ENCODE measurements around the gene NOP58.

Gene NOP58

DNA sequence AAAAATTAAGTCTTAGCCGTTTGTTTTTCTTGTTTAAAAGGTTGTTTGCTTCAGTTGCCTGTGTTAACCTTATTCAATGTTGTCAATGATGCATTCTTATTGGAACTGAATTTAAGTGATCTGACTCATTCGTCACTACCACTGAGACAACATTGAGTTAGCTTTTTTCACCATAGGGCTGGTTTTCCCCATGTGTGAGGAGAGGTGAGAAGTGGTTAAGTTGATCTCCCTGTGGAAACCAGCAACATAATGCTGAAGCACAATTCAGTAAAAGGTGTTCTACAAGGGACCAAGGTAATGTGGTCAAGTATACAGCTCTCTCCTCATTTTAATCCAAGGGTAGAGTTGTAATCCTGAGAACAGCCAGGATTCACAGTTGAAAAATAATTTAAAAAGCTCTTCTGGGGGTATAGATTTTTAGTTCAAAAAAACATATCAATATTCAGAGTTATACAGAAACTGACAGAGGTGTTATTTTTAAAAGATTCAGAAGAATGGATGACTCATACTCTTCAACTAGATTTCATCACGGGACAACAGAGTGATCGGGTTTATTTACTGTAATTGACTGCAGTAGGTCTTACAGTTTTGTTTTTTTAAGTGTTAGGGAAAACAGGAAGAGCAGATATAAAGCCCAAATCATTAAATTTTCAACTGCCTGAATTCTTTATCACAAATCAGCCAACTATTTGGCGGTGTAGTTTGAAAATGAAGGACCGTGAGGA, 12.6 kb downstream of the NOP58 start:
- DNase-seq: no peak
- peaks cover 85% of the 10 kb centered on the region for H3K36me3 ChIP-seq
- H3K27me3 ChIP-seq: no peaks in the 10 kb centered on the region
- TF ChIP-seq, protein P1, sequence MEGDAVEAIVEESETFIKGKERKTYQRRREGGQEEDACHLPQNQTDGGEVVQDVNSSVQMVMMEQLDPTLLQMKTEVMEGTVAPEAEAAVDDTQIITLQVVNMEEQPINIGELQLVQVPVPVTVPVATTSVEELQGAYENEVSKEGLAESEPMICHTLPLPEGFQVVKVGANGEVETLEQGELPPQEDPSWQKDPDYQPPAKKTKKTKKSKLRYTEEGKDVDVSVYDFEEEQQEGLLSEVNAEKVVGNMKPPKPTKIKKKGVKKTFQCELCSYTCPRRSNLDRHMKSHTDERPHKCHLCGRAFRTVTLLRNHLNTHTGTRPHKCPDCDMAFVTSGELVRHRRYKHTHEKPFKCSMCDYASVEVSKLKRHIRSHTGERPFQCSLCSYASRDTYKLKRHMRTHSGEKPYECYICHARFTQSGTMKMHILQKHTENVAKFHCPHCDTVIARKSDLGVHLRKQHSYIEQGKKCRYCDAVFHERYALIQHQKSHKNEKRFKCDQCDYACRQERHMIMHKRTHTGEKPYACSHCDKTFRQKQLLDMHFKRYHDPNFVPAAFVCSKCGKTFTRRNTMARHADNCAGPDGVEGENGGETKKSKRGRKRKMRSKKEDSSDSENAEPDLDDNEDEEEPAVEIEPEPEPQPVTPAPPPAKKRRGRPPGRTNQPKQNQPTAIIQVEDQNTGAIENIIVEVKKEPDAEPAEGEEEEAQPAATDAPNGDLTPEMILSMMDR (IDR thresholded peaks at IDR 0.05; ENCODE audit: low read depth, low read length): no peak
- no peak overlapping the region for H3K4me3 ChIP-seq (ENCODE audit: low read depth, low read length)
- no peaks in the 10 kb centered on the region for H3K9me3 ChIP-seq
- H3K4me1 ChIP-seq: no peaks in the 10 kb centered on the region

DNA sequence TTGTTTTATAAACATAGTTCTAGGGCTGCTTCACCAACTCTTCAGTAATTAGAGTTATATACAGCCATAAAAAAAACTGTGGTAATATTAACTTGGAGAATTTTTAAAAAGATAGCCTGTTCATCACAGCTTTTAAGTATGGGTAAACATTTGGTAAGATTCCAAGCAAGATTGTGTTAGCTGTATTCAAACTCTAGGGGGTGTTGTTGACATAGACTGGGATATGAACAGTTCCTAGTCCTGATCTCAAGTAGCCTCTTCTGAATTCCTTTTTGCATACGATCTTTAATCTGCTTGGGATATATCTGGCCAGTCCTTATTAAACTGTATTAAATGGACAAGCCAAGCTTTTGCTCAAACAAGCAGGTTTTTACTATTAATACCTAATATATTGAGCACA, 13.4 kb downstream of the NOP58 start:
- no peak for DNase-seq
- no peaks in the 10 kb centered on the region for H3K4me1 ChIP-seq
- no peaks in the 10 kb centered on the region for H3K9me3 ChIP-seq
- H3K4me3 ChIP-seq (ENCODE audit: low read depth, low read length): no peak overlapping the region
- TF ChIP-seq, protein P1 (IDR thresholded peaks at IDR 0.05; ENCODE audit: low read depth, low read length): peak; percentile 73
- H3K27me3 ChIP-seq: no peaks in the 10 kb centered on the region
- peaks cover 92% of the 10 kb centered on the region for H3K36me3 ChIP-seq

DNA sequence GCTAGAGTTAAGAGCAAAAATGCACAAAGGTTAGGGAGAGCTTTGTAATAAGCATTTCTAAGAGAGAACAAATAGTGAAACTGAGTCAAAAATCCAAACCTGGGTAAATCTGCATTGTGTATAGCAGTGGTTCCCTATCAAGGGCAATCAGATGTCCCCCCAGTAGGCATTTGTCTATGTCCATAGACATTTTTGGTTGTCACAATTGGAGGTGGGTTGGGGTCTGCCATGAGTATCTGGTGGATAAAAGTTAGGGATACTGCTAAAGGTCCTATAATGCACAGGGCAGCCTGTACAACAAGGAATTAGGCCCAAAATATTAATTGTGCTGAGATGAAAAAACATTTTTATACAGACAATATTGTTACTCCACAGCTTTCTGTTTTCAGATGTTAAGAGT, 21.0 kb downstream of the NOP58 start:
- TF ChIP-seq, protein P1 (IDR thresholded peaks at IDR 0.05; ENCODE audit: low read depth, low read length): no peak
- H3K9me3 ChIP-seq: no peaks in the 10 kb centered on the region
- no peaks in the 10 kb centered on the region for H3K27me3 ChIP-seq
- peaks cover 98% of the 10 kb centered on the region for H3K36me3 ChIP-seq
- no peaks in the 10 kb centered on the region for H3K4me1 ChIP-seq
- DNase-seq: no peak
- no peak overlapping the region for H3K4me3 ChIP-seq (ENCODE audit: low read depth, low read length)

DNA sequence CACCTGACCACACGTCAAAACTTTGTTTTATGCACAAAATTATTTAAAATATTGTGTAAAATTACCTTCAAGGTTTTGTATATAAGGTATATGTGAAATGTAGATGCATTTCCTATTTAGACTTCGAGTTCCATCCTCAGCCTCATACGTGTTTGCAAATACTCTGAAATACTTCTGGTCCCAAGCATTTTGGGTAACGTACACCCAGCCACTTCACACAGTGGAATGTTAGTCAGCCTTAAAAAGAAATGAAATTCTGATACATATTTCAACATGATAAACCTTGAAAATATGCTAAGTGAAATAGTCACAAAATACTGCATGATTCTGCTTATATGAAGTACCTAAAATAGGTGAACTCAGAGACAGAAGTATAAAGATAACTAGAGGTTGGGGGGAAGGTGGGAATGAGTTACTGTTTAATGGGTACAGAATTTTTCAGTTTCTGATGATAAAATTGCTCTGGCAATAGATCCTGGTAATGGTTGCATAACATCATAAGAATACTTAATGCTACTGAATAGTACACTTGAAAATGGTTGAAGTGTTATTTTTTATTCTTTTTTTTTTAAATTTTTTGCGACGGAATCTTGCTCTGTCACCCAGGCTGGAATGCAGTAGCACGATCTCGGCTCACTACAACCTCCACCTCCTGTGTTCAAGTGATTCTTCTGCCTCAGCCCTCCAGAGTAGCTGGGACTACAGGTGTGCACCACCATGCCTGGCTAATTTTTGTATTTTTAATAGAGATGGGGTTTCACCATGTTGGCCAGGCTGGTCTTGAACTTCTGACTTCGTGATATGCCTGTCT, 24.0 kb downstream of the NOP58 start:
- Histone ChIP-seq H3K9me3 (no peaks in the 10 kb centered on the region), H3K27me3 (no peaks in the 10 kb centered on the region), H3K4me3 (ENCODE audit: low read depth, low read length) (no peak overlapping the region), H3K4me1 (no peaks in the 10 kb centered on the region), H3K36me3 (peaks cover 96% of the 10 kb centered on the region)
- DNase-seq: no peak
- TF ChIP-seq, protein P1 (IDR thresholded peaks at IDR 0.05; ENCODE audit: low read depth, low read length): no peak

DNA sequence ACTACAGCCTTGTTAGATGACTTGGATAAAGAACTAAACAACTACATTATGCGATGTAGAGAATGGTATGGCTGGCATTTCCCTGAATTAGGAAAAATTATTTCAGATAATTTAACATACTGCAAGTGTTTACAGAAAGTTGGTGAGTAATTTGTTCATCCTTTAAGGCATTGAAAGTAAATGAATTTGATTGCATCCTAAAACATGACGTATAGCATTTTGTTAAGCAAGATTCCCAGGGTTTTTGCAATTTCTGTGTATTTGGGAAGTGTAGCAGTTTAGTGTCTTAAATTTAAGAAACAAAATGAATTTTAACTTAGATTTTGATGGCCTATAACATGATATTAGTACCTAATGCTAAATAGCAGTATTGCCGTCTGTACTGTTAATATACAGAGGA, 24.8 kb downstream of the NOP58 start:
- TF ChIP-seq, protein P1 (IDR thresholded peaks at IDR 0.05; ENCODE audit: low read depth, low read length): no peak
- Histone ChIP-seq H3K4me1 (no peaks in the 10 kb centered on the region), H3K9me3 (no peaks in the 10 kb centered on the region), H3K4me3 (ENCODE audit: low read depth, low read length) (no peak overlapping the region), H3K27me3 (no peaks in the 10 kb centered on the region), H3K36me3 (peaks cover 96% of the 10 kb centered on the region)
- DNase-seq: no peak

DNA sequence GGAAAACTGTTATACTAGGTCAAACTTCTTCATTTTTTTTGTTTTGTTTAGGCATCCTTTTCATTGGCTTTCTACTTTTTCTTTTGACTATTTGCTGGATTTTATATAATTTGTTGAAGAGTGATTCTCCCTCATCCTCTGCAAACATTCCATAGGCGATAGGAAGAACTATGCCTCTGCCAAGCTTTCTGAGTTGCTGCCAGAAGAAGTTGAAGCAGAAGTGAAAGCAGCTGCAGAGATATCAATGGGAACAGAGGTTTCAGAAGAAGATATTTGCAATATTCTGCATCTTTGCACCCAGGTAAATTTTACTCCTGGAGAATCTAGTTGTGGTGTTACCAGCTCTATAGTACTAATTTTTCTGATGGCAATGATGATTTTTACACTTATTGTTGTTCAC, 25.4 kb downstream of the NOP58 start:
- no peak overlapping the region for H3K4me3 ChIP-seq (ENCODE audit: low read depth, low read length)
- no peaks in the 10 kb centered on the region for H3K4me1 ChIP-seq
- no peak for DNase-seq
- H3K36me3 ChIP-seq: peaks cover 96% of the 10 kb centered on the region
- no peaks in the 10 kb centered on the region for H3K9me3 ChIP-seq
- TF ChIP-seq, protein P1 (IDR thresholded peaks at IDR 0.05; ENCODE audit: low read depth, low read length): no peak
- no peaks in the 10 kb centered on the region for H3K27me3 ChIP-seq

Data from BE2C (cell line).